Body of pancreas (tissue), 4 donors: ENCODE measurements around the gene STK25. TPM values are rescaled to one million over a fixed set of nuclear protein-coding genes. Genes with fewer than 3 reads are reported as not detected.

Source experiments
- ATAC-seq: fragments of 150-250 bp; one replicate; pipeline ENCODE4 v1.9.1; 2016
- DNase-seq, 4 donors: peaks; one replicate each; pipeline ENCODE4 v3.0.0-alpha.2; 2019
- H3K27ac ChIP-seq, 4 donors: fragments of 200-600 bp; sonication (generic); 1 replicate in 3 of 4; 2 replicates in 1 of 4; pipeline versions ENCODE4 v1.5.1 to v1.6.1; 2016 to 2019; ENCODE audit warnings: mild to moderate bottlenecking in 1 of 4, mixed read lengths in 1 of 4, moderate library complexity in 1 of 4
- H3K27me3 ChIP-seq, 2 donors: fragments of 200-600 bp; sonication (generic); one replicate each; pipeline ENCODE4 v1.6.0; 2016; ENCODE audit warnings: mild to moderate bottlenecking in 1 of 2
- H3K36me3 ChIP-seq, 2 donors: fragments of 200-600 bp; sonication (generic); replicated peaks in 1 of 2; 2 replicates each; pipeline ENCODE4 v1.5.1; 2016; ENCODE audit warnings: low read depth in 2 of 2; ENCODE audit not compliant: insufficient read depth in 1 of 2
- H3K4me1 ChIP-seq: fragments of 200-600 bp; sonication (generic); one replicate; pipeline ENCODE4 v1.6.0; 2016
- H3K4me3 ChIP-seq, 2 donors: fragments of 200-600 bp; sonication (generic); 1 replicate in 1 of 2; 2 replicates in 1 of 2; pipeline ENCODE4 v1.5.1; 2016 to 2019
- H3K9me3 ChIP-seq, 3 donors: fragments of 200-600 bp; sonication (generic); 1 replicate in 2 of 3; 2 replicates in 1 of 3; pipeline ENCODE4 v1.5.1; 2016
- POLR2A ChIP-seq, 3 donors: fragments of 450-650 bp; IDR thresholded peaks; one replicate each; pipeline ENCODE4 v1.6.1; 2016; ENCODE audit warnings: antibody characterized with exemption in 3 of 3, mild to moderate bottlenecking in 2 of 3
- WGBS, 2 donors: methylation state at CpG; one replicate each; pipeline ENCODE4 v1.1.5; 2017; 5-methylcytosine and 5-hydroxymethylcytosine counted together
- intact Hi-C: fragments of 100-400 bp; cut with DNase I; formaldehyde crosslinking; loops from one replicate; pipeline ENCODE4 v1.15.1; 2023
- total RNA-seq, 2 donors: library from RNA; depleted of rRNA; stranded (reverse); fragments of >200 nt; gene quantifications; one replicate each; pipeline ENCODE4 v1.1.0, GENCODE V29; 2016
- TF ChIP-seq, protein P1 (sequence below), 7 experiments: fragments of 450-650 bp in 4 of 7; fragments of 200-600 bp in 3 of 7; sonication (generic) in 3 of 7; IDR thresholded peaks; one replicate each; pipeline ENCODE4 v1.5.1; 2016 to 2019; ENCODE audit warnings: antibody characterized with exemption in 7 of 7

STK25 gene
- total RNA-seq, 2 donors from 2014 or later: 129 to 144 TPM

DNA sequence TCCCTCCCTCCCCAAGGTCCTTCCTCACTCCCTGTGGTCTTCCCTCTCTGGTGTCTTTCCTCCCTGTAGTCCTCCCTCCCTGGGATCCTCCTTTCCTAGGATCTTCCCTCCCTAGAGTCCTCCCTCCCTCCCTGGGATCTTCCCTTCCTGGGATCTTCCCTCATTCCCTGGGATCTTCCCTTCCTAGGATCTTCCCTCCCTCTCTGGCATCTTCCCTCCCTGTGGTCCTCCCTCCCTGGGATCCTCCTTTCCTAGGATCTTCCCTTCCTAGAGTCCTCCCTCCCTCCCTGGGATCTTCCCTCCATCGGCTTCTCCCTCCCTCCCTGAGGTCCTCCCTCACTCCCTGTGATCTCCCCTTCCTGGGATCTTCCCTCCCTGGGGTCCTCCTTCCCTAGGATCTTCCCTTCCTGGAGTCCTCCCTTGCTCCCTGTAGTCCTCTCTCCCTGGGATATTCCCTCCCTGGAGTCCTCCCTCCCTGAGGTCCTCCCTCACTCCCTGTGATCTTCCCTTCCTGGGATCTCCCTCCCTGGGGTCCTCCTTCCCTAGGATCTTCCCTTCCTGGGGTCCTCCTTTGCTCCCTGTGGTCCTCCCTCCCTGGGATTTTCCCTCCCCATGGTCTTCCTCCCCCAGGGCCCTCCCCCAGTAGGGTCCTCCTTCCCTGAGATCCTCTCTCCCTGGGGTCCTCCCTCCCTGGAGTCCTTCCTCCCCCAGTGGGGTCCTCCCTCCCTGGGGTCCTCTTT lies 23.0 kb downstream of the STK25 start:
- no peaks in the 10 kb centered on the region for H3K27me3 ChIP-seq
- DNase-seq: no peak
- H3K4me3 ChIP-seq: no peak overlapping the region
- no peaks in the 10 kb centered on the region for H3K4me1 ChIP-seq
- H3K27ac ChIP-seq: no peak overlapping the region
- WGBS, 2 donors: 81 to 100% methylated on average over 1 of the region's 1 CpG
- H3K36me3 ChIP-seq: peaks cover 0 to 2% of the 10 kb centered on the region in 2 donors
- TF ChIP-seq POLR2A (IDR thresholded peaks at IDR 0.05): no peak
- TF ChIP-seq, protein P1, sequence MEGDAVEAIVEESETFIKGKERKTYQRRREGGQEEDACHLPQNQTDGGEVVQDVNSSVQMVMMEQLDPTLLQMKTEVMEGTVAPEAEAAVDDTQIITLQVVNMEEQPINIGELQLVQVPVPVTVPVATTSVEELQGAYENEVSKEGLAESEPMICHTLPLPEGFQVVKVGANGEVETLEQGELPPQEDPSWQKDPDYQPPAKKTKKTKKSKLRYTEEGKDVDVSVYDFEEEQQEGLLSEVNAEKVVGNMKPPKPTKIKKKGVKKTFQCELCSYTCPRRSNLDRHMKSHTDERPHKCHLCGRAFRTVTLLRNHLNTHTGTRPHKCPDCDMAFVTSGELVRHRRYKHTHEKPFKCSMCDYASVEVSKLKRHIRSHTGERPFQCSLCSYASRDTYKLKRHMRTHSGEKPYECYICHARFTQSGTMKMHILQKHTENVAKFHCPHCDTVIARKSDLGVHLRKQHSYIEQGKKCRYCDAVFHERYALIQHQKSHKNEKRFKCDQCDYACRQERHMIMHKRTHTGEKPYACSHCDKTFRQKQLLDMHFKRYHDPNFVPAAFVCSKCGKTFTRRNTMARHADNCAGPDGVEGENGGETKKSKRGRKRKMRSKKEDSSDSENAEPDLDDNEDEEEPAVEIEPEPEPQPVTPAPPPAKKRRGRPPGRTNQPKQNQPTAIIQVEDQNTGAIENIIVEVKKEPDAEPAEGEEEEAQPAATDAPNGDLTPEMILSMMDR (IDR thresholded peaks at IDR 0.05): no peak
- no peaks in the 10 kb centered on the region for H3K9me3 ChIP-seq
- intact Hi-C loops: no loop called here
- no peak for ATAC-seq

GRCh38 chr2:241483305-241483704 lies 25.1 kb downstream of the STK25 start:
- intact Hi-C loops: no loop called here
- WGBS, 2 donors: 85 to 95% methylated on average over 9 of the region's 9 CpGs

DNA sequence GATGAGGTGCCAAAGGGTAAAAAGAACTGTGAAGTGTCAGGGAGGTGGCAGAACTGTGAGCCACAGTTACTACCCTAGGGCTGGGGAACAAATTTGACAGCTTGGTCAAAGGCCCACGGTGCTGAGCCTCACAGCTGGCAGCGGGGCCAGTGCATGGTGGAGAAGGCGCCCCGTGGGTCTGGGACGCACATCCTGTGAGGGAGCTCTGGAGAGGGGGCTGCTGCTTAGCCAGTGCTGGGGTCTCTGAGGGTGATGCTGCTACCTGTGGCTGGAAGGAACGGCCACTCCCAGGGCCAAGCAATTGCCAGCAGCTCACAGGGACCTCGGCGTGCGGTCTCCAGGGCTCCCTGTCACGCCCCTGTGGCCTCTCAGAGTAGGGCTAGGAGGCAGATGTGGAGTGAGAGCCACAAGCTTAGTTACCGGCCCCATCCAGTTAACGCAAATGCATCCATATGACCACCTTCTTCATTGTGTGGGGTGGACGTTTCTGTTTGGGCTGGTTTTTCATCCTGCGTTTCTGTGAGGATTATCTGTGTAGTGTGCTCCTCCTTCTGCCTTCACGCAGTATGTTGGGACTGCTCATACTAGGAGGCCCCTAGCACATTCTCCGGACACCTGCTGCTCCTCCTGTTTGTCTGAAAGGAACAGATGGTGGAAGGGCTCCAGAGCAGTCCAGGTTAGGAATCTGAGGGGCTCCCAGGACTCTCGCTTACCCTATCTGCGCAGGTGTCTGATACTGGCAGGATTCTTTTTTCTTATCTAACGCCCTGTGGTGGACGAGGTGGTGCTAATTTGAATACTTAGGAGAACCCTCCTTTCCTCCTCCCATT lies 26.0 kb downstream of the STK25 start:
- intact Hi-C loops: no loop called here
- no peak for ATAC-seq
- no peaks in the 10 kb centered on the region for H3K36me3 ChIP-seq
- H3K4me1 ChIP-seq: no peaks in the 10 kb centered on the region
- TF ChIP-seq POLR2A (IDR thresholded peaks at IDR 0.05): no peak
- TF ChIP-seq, protein P1 (IDR thresholded peaks at IDR 0.05): no peak
- H3K27ac ChIP-seq: no peak overlapping the region
- H3K4me3 ChIP-seq: no peak overlapping the region
- no peak for DNase-seq
- 87 to 90% methylated on average over 20 of the region's 20 CpGs for WGBS, 2 donors
- no peaks in the 10 kb centered on the region for H3K27me3 ChIP-seq
- no peaks in the 10 kb centered on the region for H3K9me3 ChIP-seq

More at GRCh38 chr2:241483305-241483704, 25.1 kb downstream of the STK25 start:
- no peak for DNase-seq
- H3K4me3 ChIP-seq: no peak overlapping the region
- TF ChIP-seq POLR2A (IDR thresholded peaks at IDR 0.05): no peak
- TF ChIP-seq, protein P1 (IDR thresholded peaks at IDR 0.05): no peak
- no peaks in the 10 kb centered on the region for H3K36me3 ChIP-seq
- H3K27me3 ChIP-seq: no peaks in the 10 kb centered on the region
- no peak overlapping the region for H3K27ac ChIP-seq
- ATAC-seq: no peak
- no peaks in the 10 kb centered on the region for H3K9me3 ChIP-seq
- no peaks in the 10 kb centered on the region for H3K4me1 ChIP-seq

DNA sequence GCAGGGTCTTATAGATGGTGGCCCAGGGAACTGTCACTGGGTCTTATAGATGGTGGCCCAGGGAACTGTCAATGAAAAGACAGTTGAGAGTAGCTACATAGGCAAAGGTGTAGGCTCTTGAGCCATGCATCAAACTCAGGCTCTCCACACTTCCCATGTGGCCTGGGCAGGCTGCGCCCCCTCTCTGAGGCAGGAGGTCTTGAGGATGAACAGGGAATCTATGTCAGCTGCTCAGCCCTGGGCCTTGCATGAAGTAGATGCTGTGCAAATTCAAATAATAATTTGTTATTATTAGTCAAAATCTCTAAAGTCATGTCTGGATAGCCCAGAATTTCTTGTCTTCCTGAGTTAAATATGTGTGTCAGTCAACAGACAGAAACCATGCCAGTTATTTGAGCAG lies 26.7 kb downstream of the STK25 start:
- intact Hi-C loops: no loop called here
- 92 to 100% methylated on average over 1 of the region's 1 CpG for WGBS, 2 donors
- DNase-seq: no peak
- H3K36me3 ChIP-seq: no peaks in the 10 kb centered on the region
- H3K27ac ChIP-seq: no peak overlapping the region
- ATAC-seq: no peak
- TF ChIP-seq POLR2A (IDR thresholded peaks at IDR 0.05): no peak
- H3K27me3 ChIP-seq: no peaks in the 10 kb centered on the region
- H3K9me3 ChIP-seq: no peaks in the 10 kb centered on the region
- no peaks in the 10 kb centered on the region for H3K4me1 ChIP-seq
- no peak overlapping the region for H3K4me3 ChIP-seq

DNA sequence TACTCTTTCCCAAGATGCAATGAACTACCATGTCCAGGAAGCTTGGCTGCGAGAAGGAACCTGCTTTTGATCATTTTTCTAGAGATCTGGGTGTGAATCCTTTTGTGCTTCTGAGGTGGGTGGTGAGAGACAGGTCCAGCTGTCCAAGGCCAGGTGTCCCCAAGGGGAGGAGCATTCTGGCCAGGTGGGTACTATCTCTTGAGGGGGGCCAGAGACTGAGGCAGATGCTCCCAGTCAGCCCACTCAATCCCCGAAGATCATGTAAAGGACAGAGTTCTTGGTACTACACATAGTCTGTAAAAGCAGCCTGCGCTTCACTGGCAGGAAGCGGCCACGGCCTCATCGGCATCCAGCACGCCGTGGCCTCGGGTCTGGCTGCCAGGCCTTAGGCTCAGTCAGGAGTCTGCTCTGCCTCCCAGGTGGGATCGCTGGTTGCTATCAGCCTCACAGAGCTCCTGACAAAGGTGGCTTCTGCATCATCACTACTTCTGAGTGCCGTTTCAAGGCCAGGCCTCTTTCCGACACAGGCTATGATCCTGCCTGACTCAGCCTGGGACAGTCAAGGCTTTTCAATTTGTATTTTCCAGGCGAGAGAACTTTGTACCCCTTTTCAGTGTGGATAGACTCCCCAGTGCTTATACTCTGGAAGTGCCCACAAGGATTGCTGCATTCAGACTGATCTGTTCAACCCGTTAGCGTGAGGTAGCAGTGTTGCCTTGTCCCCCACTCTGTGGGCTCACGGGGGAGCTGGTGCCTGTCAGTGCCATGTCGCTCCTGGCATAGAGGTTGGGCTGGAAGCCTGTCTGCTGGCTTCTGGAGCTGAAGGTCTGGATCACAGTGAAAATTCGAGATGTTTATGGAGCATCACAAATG lies 29.1 kb downstream of the STK25 start:
- Histone ChIP-seq H3K36me3 (no peaks in the 10 kb centered on the region), H3K27ac (no peak overlapping the region), H3K9me3 (no peaks in the 10 kb centered on the region), H3K4me1 (no peaks in the 10 kb centered on the region), H3K27me3 (no peaks in the 10 kb centered on the region), H3K4me3 (no peak overlapping the region)
- WGBS, 2 donors: 87 to 91% methylated on average over 6 to 18 of the region's 18 CpGs
- DNase-seq (no peak), ATAC-seq (no peak)
- TF ChIP-seq POLR2A (IDR thresholded peaks at IDR 0.05): no peak
- TF ChIP-seq, protein P1 (IDR thresholded peaks at IDR 0.05): no peak
- intact Hi-C loops: no loop called here
